Heart left ventricle (tissue), 16 donors: Measurements from ENCODE around the gene UNC5C. TPM values are rescaled to one million over a fixed set of nuclear protein-coding genes. Genes with fewer than 3 reads are reported as not detected.

Experiments
- ATAC-seq, 4 donors: fragments of 200-7000 bp; cut with Tn5 transposase; one replicate each; pipeline ENCODE4 v1.9.1; 2020 to 2022; ENCODE audit warnings: moderate library complexity in 4 of 4, mild to moderate bottlenecking in 3 of 4, moderate number of reproducible peaks in 1 of 4
- DNase-seq, 5 donors: peaks; one replicate each; pipeline ENCODE4 v3.0.0-alpha.2; 2020
- H3K27ac ChIP-seq, 12 donors: fragments of 200-600 bp; sonication (generic) in 4 of 12; one replicate each; pipeline versions ENCODE4 v1.5.0 to v1.8.0; 2016 to 2022; ENCODE audit warnings: mild to moderate bottlenecking in 2 of 12
- H3K27me3 ChIP-seq, 9 donors: fragments of 200-600 bp; sonication (generic) in 2 of 9; one replicate each; pipeline versions ENCODE4 v1.5.1 to v1.8.0; 2016 to 2022; ENCODE audit warnings: mild to moderate bottlenecking in 3 of 9
- H3K36me3 ChIP-seq, 9 donors: fragments of 200-600 bp; sonication (generic) in 2 of 9; one replicate each; pipeline versions ENCODE4 v1.5.0 to v1.8.0; 2018 to 2022; ENCODE audit warnings: mild to moderate bottlenecking in 2 of 9
- H3K4me1 ChIP-seq, 12 donors: fragments of 200-600 bp; sonication (generic) in 4 of 12; one replicate each; pipeline versions ENCODE4 v1.5.0 to v1.8.0; 2016 to 2022; ENCODE audit warnings: mild to moderate bottlenecking in 3 of 12
- H3K4me3 ChIP-seq, 12 donors: fragments of 200-600 bp; sonication (generic) in 4 of 12; one replicate each; pipeline versions ENCODE4 v1.5.0 to v1.8.0; 2017 to 2022; ENCODE audit warnings: mild to moderate bottlenecking in 9 of 12, moderate library complexity in 4 of 12
- H3K9me3 ChIP-seq, 12 donors: fragments of 200-600 bp; sonication (generic) in 4 of 12; one replicate each; pipeline versions ENCODE4 v1.5.0 to v1.8.0; 2016 to 2022; ENCODE audit warnings: mild to moderate bottlenecking in 1 of 12
- CTCF ChIP-seq, 12 donors: fragments of 200-600 bp; sonication (generic) in 4 of 12; IDR thresholded peaks; one replicate each; pipeline versions ENCODE4 v1.5.0 to v1.8.0; 2018 to 2022; ENCODE audit warnings: antibody characterized with exemption in 12 of 12, mild to moderate bottlenecking in 5 of 12
- POLR2A ChIP-seq, 2 donors: fragments of 450-650 bp; IDR thresholded peaks; one replicate each; pipeline ENCODE4 v1.6.1; 2017; ENCODE audit warnings: antibody characterized with exemption in 2 of 2, mild to moderate bottlenecking in 2 of 2, moderate library complexity in 2 of 2
- WGBS, 4 donors: extraction: QIAGEN DNeasy Blood & Tissue Kit in 2 of 4; methylation state at CpG; one replicate each; pipeline versions ENCODE4 v1.1.5 to v1.1.7; 2013 to 2018; 5-methylcytosine and 5-hydroxymethylcytosine counted together
- intact Hi-C, 10 donors: fragments of 100-400 bp; cut with DNase I; formaldehyde crosslinking; loops; one replicate each; pipeline versions ENCODE4 v1.11.1 to v1.14.2; 2022
- polyA plus RNA-seq, 2 donors: library from polyadenylated mRNA; stranded (reverse); fragments of 200-250 nt; gene quantifications; one replicate each; pipeline ENCODE4 v1.2.3, GENCODE V29; 2013
- total RNA-seq, 9 donors: library from RNA; depleted of rRNA in 2 of 9; stranded (reverse); fragments of >200 nt in 2 of 9; fragmentation: NEBNext Ultra II Directional in 3 of 9; extraction: Animal tissue kit (Norgen Biotek cat#: 25700) in 3 of 9; gene quantifications; one replicate each; pipeline versions ENCODE4 v1.1.0 to v1.2.4, GENCODE V29; 2016 to 2023
- donor health status: ischemic (EF 13 %, LVEDD 7.1; RV severe dilation, severe dysfunction).
- donor health status: healthy with polysubstance abuse.
- donor health status: DM: no; HTN: yes; CAD: no.
- donor health status: DM: no; HTN: no; CAD: no.
- donor health status: ischemic (EF 25% LVEDD 6.9; RV normal size, moderate dysfunction).
- donor health status: ischemic (EF 25% LVEDD 5.7; RV mildly dilated, moderate dysfunction).
- donor health status: healthy.
- donor health status: DM: yes; HTN: yes; CAD: no.
- donor health status: ischemic (EF 35%, LVEDD 5.7; RV mildly dilated, moderate dysfunction).
- donor health status: nonischemic (EF 11% LVEDD 7.7; RV severe dilation, severe dysfunction).
- donor health status: DM: yes; HTN: yes; CAD: no.
- donor health status: PGD.
- donor health status: ischemic (EF 29% LVEDD 5.4; RV normal size, mild dysfunction).
- donor health status: nonischemic (EF 23%, LVEDD 6.1; RV moderate dilation, normal function).

UNC5C gene
- total and polyA plus RNA-seq, 11 donors: 0.23 to 2.8 (median 1.7) TPM

GRCh38 chr4:95535180-95535579 is 13.6 kb downstream of the UNC5C start:
- H3K27ac ChIP-seq: peak overlapping the region in 2 of 12 donors; percentile 6 to 32
- TF ChIP-seq CTCF (IDR thresholded peaks at IDR 0.05) (no peak), POLR2A (IDR thresholded peaks at IDR 0.05) (no peak)
- intact Hi-C loops: no loop called here
- ATAC-seq (no peak), DNase-seq (no peak)
- peak overlapping the region in 3 of 12 donors; percentile 4 to 20 (median 10) for H3K4me3 ChIP-seq
- no peaks in the 10 kb centered on the region for H3K27me3 ChIP-seq
- H3K4me1 ChIP-seq: peaks cover 0 to 2% (median 0%) of the 10 kb centered on the region in 12 donors
- WGBS, 4 donors: 42 to 69% (median 63%) methylated on average over 4 of the region's 4 CpGs
- H3K36me3 ChIP-seq: no peaks in the 10 kb centered on the region
- H3K9me3 ChIP-seq: no peaks in the 10 kb centered on the region

GRCh38 chr4:95534032-95534431 is 14.7 kb downstream of the UNC5C start:
- TF ChIP-seq CTCF (IDR thresholded peaks at IDR 0.05) (no peak), POLR2A (IDR thresholded peaks at IDR 0.05) (no peak)
- DNase-seq (no peak), ATAC-seq (no peak)
- Histone ChIP-seq H3K27ac (peak overlapping the region in 4 of 12 donors; percentile 4 to 32 (median 14)), H3K4me3 (peak overlapping the region in 4 of 12 donors; percentile 1 to 27 (median 16)), H3K27me3 (no peaks in the 10 kb centered on the region), H3K36me3 (no peaks in the 10 kb centered on the region), H3K9me3 (no peaks in the 10 kb centered on the region), H3K4me1 (peaks cover 0 to 2% (median 0%) of the 10 kb centered on the region in 12 donors)
- intact Hi-C loops: no loop called here
- WGBS, 4 donors: 40 to 62% (median 49%) methylated on average over 5 of the region's 5 CpGs

DNA sequence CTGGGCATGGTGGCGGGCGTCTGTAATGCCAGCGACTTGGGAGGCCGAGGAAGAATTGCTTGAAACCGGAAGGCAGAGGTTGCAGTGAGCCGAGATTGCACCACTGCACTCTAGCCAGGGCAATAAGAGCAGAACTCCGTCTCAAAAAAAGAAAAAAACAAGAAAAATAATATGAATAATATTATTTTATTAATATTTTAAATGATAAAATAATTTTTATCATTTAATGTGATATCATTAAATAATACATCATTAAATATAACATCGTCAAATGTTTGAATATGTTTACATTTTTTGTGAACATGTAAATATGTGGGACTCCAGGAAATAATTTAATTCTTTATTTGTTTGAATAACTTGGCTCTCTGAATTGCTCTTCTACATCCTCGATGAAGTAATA is 15.5 kb downstream of the UNC5C start:
- peak overlapping the region in 2 of 12 donors; percentile 16 to 32 for H3K27ac ChIP-seq

GRCh38 chr4:95532305-95532704 is 16.5 kb downstream of the UNC5C start:
- Histone ChIP-seq H3K4me1 (peaks cover 0 to 7% (median 0%) of the 10 kb centered on the region in 12 donors), H3K4me3 (no peak overlapping the region), H3K27me3 (no peaks in the 10 kb centered on the region), H3K9me3 (no peaks in the 10 kb centered on the region), H3K36me3 (no peaks in the 10 kb centered on the region), H3K27ac (no peak overlapping the region)
- ATAC-seq (no peak), DNase-seq (no peak)
- WGBS, 4 donors: 82 to 89% (median 88%) methylated on average over 3 of the region's 3 CpGs
- intact Hi-C loops: no loop called here
- TF ChIP-seq POLR2A (IDR thresholded peaks at IDR 0.05) (no peak), CTCF (IDR thresholded peaks at IDR 0.05) (no peak)

More for the DNA sequence above, 15.5 kb downstream of the UNC5C start:
- Histone ChIP-seq H3K4me1 (peaks cover 0 to 5% (median 0%) of the 10 kb centered on the region in 12 donors), H3K36me3 (no peaks in the 10 kb centered on the region), H3K27me3 (no peaks in the 10 kb centered on the region), H3K4me3 (peak overlapping the region in 1 of 12 donors; percentile 25), H3K9me3 (no peaks in the 10 kb centered on the region)
- TF ChIP-seq POLR2A (IDR thresholded peaks at IDR 0.05): no peak
- TF ChIP-seq CTCF (IDR thresholded peaks at IDR 0.05): no peak
- WGBS, 4 donors: 88 to 94% (median 91%) methylated on average over 9 of the region's 9 CpGs
- intact Hi-C loops: no loop called here
- no peak for DNase-seq
- ATAC-seq: no peak
